ENCODE results near the gene PLLP. TPM values are rescaled to one million over a fixed set of nuclear protein-coding genes. Genes with fewer than 3 reads are reported as not detected.

Gene PLLP
- total RNA-seq, 4 donors from 2014 or later: 4.4 to 13.5 (median 9.6) TPM

DNA sequence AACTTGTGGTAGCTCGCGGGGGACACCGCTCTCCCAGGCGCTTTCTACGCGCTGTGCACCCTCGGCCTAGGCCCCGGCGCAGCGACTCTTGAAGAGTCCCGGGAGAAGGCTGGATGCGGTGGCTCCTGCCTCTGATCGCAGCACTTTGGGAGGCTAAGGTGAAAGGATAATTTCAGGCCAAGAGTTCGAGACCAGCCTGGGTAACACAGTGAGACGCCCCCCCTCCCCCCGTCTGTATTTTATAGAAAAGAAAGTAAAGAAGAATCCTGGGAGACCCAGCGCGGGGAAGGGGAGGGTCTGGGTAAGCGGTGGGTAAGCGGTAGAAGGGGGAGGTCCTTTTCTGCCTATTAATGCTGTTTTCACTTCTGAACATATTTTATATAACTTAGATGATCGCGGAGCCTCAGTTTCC, 486 bp upstream of the PLLP start:
- Histone ChIP-seq H3K4me3 (peak overlapping the region; percentile 46 to 73 (median 56)), H3K27me3 (peaks cover 23% of the 10 kb centered on the region), H3K4me1 (peaks cover 5 to 25% (median 16%) of the 10 kb centered on the region in 4 donors), H3K9me3 (no peaks in the 10 kb centered on the region), H3K36me3 (no peaks in the 10 kb centered on the region), H3K27ac (peak overlapping the region in 3 of 4 donors; percentile 22 to 66 (median 33))
- 21% methylated on average over 19 of the region's 22 CpGs; no CpG with 5 or more reads in 1 of the 2 donors for WGBS, 2 donors (ENCODE audit: low coverage in 1 of 2)
- no peak for DNase-seq
- TF ChIP-seq EP300 (IDR thresholded peaks at IDR 0.05; ENCODE audit: low read depth) (no peak), POLR2A (IDR thresholded peaks at IDR 0.05) (no peak), POLR2AphosphoS5 (IDR thresholded peaks at IDR 0.05) (no peak)
- TF ChIP-seq, protein P1, sequence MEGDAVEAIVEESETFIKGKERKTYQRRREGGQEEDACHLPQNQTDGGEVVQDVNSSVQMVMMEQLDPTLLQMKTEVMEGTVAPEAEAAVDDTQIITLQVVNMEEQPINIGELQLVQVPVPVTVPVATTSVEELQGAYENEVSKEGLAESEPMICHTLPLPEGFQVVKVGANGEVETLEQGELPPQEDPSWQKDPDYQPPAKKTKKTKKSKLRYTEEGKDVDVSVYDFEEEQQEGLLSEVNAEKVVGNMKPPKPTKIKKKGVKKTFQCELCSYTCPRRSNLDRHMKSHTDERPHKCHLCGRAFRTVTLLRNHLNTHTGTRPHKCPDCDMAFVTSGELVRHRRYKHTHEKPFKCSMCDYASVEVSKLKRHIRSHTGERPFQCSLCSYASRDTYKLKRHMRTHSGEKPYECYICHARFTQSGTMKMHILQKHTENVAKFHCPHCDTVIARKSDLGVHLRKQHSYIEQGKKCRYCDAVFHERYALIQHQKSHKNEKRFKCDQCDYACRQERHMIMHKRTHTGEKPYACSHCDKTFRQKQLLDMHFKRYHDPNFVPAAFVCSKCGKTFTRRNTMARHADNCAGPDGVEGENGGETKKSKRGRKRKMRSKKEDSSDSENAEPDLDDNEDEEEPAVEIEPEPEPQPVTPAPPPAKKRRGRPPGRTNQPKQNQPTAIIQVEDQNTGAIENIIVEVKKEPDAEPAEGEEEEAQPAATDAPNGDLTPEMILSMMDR (IDR thresholded peaks at IDR 0.05): no peak
- in situ Hi-C loops (cut with MboI; ENCODE audit: low pct_ligation_motif_present in 1 of 4, low pct_unique_long_range_greater_than_20kb in 1 of 4, low sequenced_read_pairs in 3 of 4): no loop called here
- intact Hi-C loops (cut with DNase I; ENCODE audit: low total_unique reads): no loop called here

DNA sequence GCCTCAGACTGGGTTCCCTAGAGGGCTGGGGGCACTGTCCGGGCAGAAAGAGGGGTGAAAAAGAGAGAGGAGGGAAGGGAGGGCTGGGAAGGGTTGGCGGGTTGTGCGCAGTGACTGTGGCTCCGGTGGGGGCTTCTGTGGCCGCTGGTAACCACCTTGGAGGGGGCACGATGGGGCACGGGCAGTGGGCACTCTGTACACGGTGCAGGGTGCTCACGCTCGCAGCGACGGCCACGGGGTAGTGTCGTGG, 588 bp downstream of the PLLP start:
- peak overlapping the region in 3 of 4 donors; percentile 51 to 73 (median 60) for H3K4me3 ChIP-seq
- TF ChIP-seq POLR2A (IDR thresholded peaks at IDR 0.05) (no peak), POLR2AphosphoS5 (IDR thresholded peaks at IDR 0.05) (no peak), EP300 (IDR thresholded peaks at IDR 0.05; ENCODE audit: low read depth) (no peak)
- TF ChIP-seq, protein P1 (IDR thresholded peaks at IDR 0.05): no peak
- in situ Hi-C loops (cut with MboI; ENCODE audit: low pct_ligation_motif_present in 1 of 4, low pct_unique_long_range_greater_than_20kb in 1 of 4, low sequenced_read_pairs in 3 of 4) (no loop called here), intact Hi-C loops (cut with DNase I; ENCODE audit: low total_unique reads) (no loop called here)
- peaks cover 5 to 27% (median 18%) of the 10 kb centered on the region in 4 donors for H3K4me1 ChIP-seq
- peak overlapping the region in 2 of 4 donors; percentile 33 to 66 for H3K27ac ChIP-seq
- no peaks in the 10 kb centered on the region for H3K9me3 ChIP-seq
- 27% methylated on average over 14 of the region's 14 CpGs; no CpG with 5 or more reads in 1 of the 2 donors for WGBS, 2 donors (ENCODE audit: low coverage in 1 of 2)
- H3K27me3 ChIP-seq: peaks cover 23% of the 10 kb centered on the region
- H3K36me3 ChIP-seq: no peaks in the 10 kb centered on the region
- no peak for DNase-seq

DNA sequence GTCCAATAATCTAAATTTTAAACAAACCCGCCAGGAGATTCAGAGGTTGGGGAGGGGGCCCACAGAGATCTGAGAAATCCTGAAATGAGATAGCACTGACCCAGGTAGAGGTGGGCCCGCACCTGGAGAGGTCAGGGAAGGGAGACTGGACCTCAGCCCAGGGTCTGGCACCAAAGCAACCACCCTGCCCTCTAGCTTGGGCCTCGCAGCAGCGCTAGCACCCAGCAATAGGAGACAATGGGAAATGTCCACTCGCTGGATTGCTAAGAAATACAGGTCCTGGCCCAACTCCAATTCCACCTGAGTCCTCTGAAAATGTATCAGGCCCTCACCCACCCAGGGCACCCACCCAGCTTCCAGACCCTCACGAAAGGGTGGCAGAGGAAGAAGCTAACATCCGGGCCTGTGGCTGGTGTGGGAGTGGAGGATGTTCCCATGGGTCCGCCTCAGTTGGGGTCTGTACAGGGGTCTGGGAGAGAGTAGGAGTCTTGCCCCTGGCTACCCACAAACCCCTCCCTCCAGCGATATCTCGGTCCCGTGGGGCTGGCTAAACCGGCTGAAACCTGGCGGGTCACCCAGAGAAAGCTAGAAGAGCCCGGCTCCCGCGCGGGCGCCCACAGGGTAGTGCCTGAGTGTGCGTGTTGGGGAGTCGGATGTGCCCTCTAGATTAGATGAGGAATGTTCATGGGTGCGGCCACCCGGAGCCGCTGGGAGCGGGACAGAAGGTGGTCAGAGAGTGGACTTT, 1.1 kb downstream of the PLLP start:
- TF ChIP-seq, protein P1 (IDR thresholded peaks at IDR 0.05): no peak
- TF ChIP-seq EP300 (IDR thresholded peaks at IDR 0.05; ENCODE audit: low read depth) (no peak), POLR2AphosphoS5 (IDR thresholded peaks at IDR 0.05) (no peak), POLR2A (IDR thresholded peaks at IDR 0.05) (no peak)
- 51 to 69% methylated on average over 2 to 24 of the region's 24 CpGs for WGBS, 2 donors (ENCODE audit: low coverage in 1 of 2)
- in situ Hi-C loops (cut with MboI; ENCODE audit: low pct_ligation_motif_present in 1 of 4, low pct_unique_long_range_greater_than_20kb in 1 of 4, low sequenced_read_pairs in 3 of 4): no loop called here
- intact Hi-C loops (cut with DNase I; ENCODE audit: low total_unique reads): no loop called here
- peak overlapping the region in 3 of 4 donors; percentile 51 to 73 (median 60) for H3K4me3 ChIP-seq
- no peak for DNase-seq
- H3K4me1 ChIP-seq: peaks cover 5 to 27% (median 18%) of the 10 kb centered on the region in 4 donors
- no peaks in the 10 kb centered on the region for H3K9me3 ChIP-seq
- peaks cover 23% of the 10 kb centered on the region for H3K27me3 ChIP-seq
- H3K36me3 ChIP-seq: no peaks in the 10 kb centered on the region
- H3K27ac ChIP-seq: no peak overlapping the region

DNA sequence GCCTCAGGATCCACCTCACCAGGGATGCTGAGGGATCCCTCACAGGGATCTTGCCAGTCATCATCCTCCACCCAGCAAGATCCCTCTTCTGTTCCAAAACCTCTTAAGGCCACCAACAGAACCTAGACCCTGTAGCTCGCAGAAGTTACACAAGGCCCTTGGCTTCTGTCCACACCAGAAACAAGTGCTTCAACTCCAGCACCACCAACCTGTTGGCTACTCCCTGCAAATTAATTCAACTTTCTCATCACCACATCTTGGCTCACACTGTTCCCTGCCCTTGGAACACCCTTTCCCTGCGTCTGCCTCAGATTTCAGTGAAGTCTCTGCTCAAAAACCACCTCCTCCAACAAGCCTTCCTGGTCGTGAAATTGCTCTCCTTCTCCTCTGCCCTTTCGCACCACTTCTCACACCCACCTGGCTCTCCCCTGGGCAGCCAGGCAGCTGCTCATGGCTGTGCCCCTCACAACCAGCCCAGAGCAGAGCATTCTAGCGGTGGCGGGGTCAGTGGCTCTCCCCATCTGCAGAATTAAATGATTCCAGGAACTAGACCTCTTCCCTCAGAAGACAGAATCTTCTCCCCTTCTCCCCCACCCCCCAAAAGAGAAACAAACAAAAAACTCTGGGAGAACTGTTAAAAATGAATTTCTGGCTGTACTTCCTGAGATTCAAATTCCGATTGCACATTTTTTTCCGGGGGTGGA, 1.8 kb downstream of the PLLP start:
- no peak overlapping the region for H3K4me3 ChIP-seq
- H3K36me3 ChIP-seq: no peaks in the 10 kb centered on the region
- DNase-seq: no peak
- TF ChIP-seq POLR2A (IDR thresholded peaks at IDR 0.05) (no peak), POLR2AphosphoS5 (IDR thresholded peaks at IDR 0.05) (no peak), EP300 (IDR thresholded peaks at IDR 0.05; ENCODE audit: low read depth) (no peak)
- TF ChIP-seq, protein P1 (IDR thresholded peaks at IDR 0.05): no peak
- WGBS, 2 donors (ENCODE audit: low coverage in 1 of 2): 75 to 77% methylated on average over 7 to 8 of the region's 8 CpGs
- intact Hi-C loops (cut with DNase I; ENCODE audit: low total_unique reads) (no loop called here), in situ Hi-C loops (cut with MboI; ENCODE audit: low pct_ligation_motif_present in 1 of 4, low pct_unique_long_range_greater_than_20kb in 1 of 4, low sequenced_read_pairs in 3 of 4) (no loop called here)
- H3K9me3 ChIP-seq: no peaks in the 10 kb centered on the region
- peaks cover 5 to 31% (median 21%) of the 10 kb centered on the region in 4 donors for H3K4me1 ChIP-seq
- peaks cover 23% of the 10 kb centered on the region for H3K27me3 ChIP-seq
- no peak overlapping the region for H3K27ac ChIP-seq
